Medulla oblongata (tissue), 1 donor: Measurements from ENCODE around the gene CCDC91.

Experiments used
- DNase-seq: peaks from one replicate; pipeline ENCODE4 v3.0.0-alpha.2; 2015; ENCODE audit errors: extremely low spot score

CCDC91 gene, protein sequence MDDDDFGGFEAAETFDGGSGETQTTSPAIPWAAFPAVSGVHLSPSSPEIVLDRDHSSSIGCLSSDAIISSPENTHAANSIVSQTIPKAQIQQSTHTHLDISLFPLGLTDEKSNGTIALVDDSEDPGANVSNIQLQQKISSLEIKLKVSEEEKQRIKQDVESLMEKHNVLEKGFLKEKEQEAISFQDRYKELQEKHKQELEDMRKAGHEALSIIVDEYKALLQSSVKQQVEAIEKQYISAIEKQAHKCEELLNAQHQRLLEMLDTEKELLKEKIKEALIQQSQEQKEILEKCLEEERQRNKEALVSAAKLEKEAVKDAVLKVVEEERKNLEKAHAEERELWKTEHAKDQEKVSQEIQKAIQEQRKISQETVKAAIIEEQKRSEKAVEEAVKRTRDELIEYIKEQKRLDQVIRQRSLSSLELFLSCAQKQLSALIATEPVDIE

DNA sequence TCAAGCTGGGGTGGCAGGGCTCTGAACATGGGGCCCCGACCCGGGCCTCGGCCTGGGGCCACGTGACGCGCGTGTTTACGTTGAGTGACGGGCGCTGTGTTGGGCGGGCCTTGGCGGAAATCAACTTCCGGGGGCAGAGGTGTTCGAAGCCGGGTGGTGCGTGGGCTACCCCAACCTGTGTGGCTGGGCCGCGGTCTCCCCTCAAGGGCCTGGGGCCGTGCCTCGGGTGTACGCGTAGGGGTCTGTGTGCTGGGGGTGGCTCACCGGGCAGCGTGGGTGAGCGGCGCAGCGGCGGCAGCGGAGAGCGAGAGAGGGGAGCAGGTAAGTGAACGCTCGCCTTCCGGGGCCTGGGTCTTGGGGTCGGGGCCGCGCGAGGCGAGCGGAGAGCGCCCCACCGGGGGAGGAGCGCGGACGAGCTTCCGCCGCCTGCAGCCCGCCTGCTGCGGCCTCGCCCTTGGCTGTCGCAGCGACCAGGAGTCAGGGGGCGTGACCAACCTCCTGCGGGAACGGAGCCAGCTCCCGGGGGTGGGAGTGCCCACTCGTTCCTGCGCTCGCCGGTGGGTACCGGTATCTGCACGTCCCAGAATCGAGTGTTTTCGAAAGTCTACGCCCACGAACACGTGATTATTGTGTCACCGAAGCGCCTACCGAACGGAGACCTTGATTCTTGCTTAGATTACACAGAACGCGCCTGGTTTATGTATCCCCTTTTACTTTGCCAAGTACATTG lies at the start of gene CCDC91:
Gene CCDC91, plus strand, starts transcription at position 136 of the 730 bp plus-strand sequence. CDS start 66,760 bp downstream, outside the sequence.
- peak; percentile 88 for DNase-seq

GRCh38 chr12:28144059-28144458 lies 46.2 kb upstream of the CCDC91 start:
- no peak for DNase-seq

DNA sequence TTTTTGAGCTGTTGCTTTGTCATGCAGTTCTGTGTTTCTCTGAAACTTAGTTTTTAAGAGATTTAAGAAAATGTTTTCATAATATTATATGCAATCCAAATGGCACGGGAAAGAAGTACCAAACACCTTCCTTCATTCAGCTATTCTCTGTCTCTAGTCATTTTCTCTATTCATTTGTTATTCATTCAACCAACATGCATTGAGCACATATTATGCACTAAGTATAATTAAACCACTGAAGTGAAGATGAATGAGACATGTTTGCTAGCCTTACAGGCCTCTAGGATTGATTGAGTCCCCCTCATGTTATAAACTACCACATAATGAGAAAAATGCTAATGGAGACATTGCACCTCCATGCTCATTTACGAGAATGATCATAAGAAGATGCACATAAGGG lies 45.7 kb upstream of the CCDC91 start:
- no peak for DNase-seq

DNA sequence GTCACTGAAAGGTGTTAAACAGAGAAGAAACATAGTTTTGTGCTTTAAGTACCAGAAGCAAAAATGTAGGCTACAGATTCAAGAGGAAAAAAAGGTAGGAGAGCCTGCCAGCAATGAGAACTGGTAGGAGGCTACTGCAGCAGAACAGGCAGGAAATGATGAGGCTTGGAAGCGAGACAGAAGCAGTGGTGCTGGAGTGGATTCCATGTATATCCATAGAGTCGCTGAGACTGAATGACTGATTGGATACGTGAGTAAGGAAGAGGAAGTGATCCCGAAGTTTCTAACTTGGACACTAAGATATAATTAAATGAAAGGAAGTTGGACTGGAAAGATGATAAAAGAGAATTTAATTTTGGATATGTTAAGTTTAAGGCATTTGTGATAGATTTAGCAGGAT lies 45.0 kb upstream of the CCDC91 start:
- DNase-seq, result no peak

- DNase-seq, result no peak
Observed at GRCh38 chr12:28149279-28149678, 41.0 kb upstream of the CCDC91 start.

GRCh38 chr12:28156362-28156761 lies 33.9 kb upstream of the CCDC91 start:
- DNase-seq, result no peak

GRCh38 chr12:28156804-28157203 lies 33.5 kb upstream of the CCDC91 start:
- no peak for DNase-seq

DNA sequence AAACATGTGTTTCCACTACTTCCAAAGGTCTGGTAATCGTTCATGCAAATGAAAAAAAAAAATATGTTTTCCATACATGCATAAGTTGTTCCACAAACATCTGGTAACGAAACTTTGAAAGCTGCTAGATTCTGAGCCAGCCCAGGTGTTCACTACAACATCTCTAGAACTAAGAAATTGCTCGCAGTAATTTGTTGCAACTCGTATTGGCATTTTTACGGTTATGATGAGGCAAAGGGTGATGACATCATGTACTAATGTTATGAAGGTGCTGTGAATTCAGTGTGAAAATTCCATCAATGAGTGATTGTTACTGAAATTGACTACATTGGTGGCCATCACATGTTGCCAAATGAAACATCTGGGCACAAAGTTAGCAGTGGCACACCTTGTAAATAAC lies 31.9 kb upstream of the CCDC91 start:
- DNase-seq, result no peak

GRCh38 chr12:28159688-28160087 lies 30.6 kb upstream of the CCDC91 start:
- no peak for DNase-seq

DNA sequence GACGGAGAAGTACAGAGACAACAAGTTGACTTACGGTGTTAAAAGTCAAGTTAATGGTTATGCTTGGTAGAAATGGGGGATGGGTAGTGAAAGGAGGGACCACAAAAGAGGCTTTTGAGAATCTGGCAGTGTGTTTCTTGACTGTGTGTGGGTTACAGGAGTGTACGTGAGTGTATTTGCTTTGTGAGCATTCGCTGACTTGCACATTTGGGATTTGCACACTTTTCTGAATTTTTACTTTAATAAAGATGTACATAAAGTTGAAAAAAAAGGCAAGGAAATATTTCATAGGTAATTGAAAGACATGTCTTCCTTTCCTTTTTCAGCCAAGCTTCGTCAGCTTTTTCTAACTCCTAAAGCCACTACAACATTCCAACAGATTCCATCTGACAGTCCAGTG lies 28.6 kb upstream of the CCDC91 start:
- DNase-seq, result no peak

GRCh38 chr12:28162697-28163096 lies 27.6 kb upstream of the CCDC91 start:
- DNase-seq, result no peak

GRCh38 chr12:28164644-28165275 lies 25.5 kb upstream of the CCDC91 start:
- no peak for DNase-seq

DNA sequence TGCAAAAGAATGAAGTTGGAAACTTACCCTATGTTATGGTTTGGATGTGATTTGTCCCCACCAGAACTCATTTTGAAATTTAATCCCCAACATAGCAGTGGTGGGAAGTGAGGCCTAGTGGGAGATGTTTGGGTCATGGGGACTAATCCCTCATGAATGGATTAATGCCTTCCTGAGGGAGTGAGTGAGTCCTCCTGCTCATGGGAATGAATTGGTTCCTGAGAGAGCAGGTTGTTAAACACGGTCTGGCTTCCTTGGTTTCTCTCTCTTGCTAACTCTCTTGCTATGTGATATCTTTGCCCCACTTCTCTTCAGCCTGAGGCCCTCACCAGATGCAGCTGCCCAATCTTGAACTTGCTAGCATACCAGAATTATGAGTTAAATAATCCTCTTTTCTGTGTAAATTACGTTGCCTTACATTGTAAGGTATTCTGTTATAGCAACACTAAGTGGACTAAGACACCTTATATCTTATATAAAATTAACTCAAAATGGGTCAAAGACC lies 22.2 kb upstream of the CCDC91 start:
- DNase-seq, result no peak

- no peak for DNase-seq
Observed at GRCh38 chr12:28171356-28172060, 18.7 kb upstream of the CCDC91 start.

DNA sequence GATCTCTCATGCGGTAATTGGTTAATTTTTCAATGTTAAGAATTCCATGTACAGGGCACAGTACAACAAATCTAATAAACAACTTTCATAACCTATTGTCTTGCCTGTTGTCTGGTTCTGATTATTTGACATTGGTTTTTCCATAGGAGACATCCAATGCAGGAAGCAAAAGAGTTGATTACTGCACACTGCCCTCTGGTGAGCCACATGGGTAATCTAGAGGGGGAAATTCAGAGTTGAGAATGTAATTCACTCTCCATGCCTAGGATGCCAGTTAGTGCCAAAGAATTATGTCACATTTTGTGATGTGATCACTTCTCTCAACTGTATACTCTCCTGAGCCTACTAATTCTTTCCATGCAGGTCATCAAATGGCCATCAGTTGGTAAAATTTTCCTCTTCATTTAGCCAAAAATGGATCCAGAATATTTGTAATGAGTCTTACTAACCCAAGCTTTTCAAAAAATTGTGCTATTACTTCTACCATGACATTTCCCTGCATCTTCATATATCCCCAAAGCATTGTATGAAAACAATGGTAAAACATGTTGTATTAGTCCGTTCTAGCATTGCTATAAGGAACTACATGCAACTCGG lies 17.7 kb upstream of the CCDC91 start:
- DNase-seq, result peak; percentile 42

- no peak for DNase-seq
Observed at GRCh38 chr12:28173440-28173839, 16.8 kb upstream of the CCDC91 start.

DNA sequence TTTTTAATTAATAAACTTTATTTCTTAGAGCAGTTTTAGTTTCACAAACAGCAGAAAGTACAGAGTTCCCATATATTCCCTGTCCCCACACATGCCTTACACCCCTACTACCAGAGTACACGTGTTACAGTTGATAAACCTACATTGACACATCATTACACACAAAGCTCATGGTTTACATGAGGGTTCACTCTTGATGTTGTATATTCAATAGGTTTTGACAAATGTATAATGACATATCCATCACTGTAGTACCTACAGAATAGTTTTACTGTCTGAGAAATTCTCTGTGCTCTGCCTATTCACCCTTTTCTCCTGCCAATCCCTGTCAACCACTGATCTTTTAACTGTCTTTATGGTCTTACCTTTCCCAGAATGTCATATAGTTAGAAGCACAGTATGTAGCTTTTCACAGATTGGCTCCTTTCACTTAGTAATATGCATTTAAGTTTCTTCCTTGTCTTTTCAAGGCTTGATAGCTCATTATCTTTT lies 15.1 kb upstream of the CCDC91 start:
- no peak for DNase-seq

GRCh38 chr12:28176295-28176694 lies 14.0 kb upstream of the CCDC91 start:
- no peak for DNase-seq

GRCh38 chr12:28177461-28177860 lies 12.8 kb upstream of the CCDC91 start:
- no peak for DNase-seq

DNA sequence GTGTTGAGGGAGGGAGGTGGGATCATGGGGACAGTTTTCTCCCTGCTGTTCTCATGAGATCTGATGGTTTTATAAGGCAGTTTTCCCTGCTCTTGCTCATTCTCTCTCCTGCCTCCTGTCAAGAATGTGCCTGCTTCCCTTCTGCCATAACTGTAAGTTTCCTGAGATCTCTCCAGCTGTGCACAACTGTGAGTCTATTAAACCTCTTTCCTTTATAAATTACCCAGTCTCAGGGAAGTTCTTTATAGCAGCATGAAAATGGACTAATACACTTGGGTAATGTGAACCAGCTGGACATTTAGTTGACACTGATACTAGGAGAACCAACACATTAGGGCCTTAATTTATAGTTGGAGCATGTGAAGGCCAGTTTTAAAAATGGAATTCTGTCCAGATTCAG lies 12.4 kb upstream of the CCDC91 start:
- DNase-seq, result no peak

- DNase-seq, result no peak
Observed at GRCh38 chr12:28178775-28179174, 11.5 kb upstream of the CCDC91 start.
